C4-2B (cell line): ENCODE results near the gene CPTP.
A peak's percentile ranks its signal among the peaks of the same experiment; 100 is the strongest.

ENCODE experiments used
- H3K27ac ChIP-seq: fragments of 450-650 bp; 2 replicates; pipeline ENCODE4 v1.5.1; 2017
- ZFX ChIP-seq: fragments of 450-650 bp; IDR thresholded peaks from 2 replicates; pipeline ENCODE4 v1.6.1; 2017
- TF ChIP-seq, protein P1 (sequence below): fragments of 450-650 bp; conservative IDR thresholded peaks from 2 replicates; pipeline ENCODE4 v1.5.1; 2017; ENCODE audit warnings: mild to moderate bottlenecking

CPTP gene

DNA sequence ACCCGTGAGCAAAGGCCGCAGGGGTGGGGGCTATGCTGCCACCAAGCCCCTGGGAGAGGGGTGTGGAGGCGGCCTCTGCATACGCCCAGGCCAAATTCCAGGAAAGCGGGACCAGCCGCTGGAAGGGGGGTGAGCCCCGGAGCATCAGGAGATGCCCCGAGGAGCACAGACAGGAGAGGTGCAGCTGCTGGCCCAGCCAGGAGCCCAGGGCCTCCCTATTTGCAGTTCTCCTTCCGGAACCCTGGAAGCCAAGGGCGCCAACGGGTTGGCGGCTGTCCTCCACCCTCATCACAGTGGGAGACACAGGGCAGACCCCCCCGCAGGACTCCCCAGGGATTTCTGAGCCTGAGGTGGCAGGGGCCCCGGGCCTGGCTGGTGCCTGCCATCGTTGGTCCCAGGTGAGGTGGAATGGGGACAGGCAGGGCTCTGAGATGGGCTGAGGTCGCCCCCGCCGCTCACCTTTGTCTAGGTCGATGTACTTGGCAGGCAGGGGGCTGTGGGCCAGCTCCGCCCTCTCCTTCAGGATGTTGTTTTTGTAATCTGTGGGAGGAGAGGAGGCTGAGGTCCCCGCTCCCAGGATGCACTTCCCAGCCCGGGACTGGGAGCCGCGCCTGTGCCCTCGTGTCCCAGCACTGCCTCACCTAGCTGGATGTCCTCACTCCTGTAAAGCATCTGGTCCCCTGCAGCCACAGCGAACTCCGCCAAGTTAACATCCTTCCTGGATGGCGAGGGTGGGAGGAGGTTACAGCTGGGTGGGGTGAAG is 29.0 kb downstream of the CPTP start:
- peak overlapping the region; percentile 86 for H3K27ac ChIP-seq
- no peak for TF ChIP-seq ZFX
- TF ChIP-seq, protein P1, sequence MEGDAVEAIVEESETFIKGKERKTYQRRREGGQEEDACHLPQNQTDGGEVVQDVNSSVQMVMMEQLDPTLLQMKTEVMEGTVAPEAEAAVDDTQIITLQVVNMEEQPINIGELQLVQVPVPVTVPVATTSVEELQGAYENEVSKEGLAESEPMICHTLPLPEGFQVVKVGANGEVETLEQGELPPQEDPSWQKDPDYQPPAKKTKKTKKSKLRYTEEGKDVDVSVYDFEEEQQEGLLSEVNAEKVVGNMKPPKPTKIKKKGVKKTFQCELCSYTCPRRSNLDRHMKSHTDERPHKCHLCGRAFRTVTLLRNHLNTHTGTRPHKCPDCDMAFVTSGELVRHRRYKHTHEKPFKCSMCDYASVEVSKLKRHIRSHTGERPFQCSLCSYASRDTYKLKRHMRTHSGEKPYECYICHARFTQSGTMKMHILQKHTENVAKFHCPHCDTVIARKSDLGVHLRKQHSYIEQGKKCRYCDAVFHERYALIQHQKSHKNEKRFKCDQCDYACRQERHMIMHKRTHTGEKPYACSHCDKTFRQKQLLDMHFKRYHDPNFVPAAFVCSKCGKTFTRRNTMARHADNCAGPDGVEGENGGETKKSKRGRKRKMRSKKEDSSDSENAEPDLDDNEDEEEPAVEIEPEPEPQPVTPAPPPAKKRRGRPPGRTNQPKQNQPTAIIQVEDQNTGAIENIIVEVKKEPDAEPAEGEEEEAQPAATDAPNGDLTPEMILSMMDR: no peak

DNA sequence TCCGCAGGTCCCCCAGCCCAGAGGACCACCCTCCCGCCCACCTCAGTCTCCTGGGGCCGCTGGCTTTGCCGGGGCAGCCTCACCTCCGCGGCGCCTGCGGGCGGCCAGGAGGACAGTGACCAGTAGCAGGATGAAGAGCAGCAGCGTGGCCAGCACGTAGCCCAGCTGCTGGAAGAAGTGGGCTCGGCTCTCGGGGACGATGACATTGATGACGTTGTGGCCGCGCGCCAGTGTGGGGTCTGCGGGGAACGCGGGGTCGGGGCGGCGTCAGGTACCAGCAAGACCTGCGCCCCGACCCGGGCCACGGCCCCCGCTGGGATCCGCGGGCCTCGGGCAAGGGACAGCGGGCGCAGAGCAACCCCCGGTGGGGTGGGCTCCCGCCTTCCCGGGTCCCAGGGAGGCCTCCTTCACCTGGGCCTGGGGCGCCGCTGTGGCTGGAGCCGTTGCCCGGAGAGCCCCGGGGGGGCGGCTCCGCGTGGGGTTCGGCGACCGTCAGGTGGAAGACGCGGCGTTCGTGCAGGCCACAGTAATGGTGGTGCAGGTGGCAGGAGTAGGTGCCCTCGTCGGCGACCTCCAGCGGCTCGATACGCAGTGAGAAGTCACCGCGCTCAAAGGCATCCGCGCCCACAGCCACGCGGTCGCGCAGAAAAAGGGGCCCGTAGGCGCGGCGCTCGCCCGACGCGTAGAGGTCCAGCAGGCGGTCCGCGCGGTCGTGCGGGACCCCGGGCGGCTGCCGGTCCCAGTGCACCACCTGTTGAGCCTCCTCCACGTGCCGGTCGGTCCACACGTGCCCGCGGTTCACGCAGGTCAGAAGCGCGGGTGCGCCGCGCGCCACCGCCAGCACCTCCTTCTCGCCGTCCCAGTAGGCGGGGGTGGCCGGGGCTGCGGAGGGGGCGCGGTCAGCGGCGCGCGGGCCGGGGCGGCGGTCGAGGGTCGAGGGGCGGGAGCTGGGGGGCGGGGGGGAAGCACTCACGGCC is 30.0 kb downstream of the CPTP start:
- TF ChIP-seq, protein P1: no peak
- peak; percentile 23; the same call in 1 of the 2 replicates for TF ChIP-seq ZFX
- peak overlapping the region; percentile 86 for H3K27ac ChIP-seq

DNA sequence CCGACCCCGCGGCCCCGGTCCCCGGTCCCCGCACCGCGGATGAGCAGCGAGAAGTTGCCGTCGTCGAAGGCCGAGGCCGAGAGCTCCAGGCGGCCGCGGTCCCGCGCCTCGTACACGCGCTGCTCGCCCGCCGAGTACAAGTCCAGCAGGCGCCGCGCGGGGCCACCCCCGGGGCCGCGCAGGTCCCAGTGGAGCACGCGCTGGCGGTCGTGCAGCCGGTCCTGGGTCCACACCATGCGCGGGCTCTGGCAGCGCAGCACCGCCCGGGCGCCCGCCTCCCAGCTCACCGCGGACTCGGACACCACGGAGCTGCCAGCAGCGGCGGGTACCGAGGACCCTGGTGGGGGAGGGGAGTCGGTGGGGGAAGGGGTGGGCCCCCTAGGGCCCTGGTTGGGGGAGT is 30.8 kb downstream of the CPTP start:
- peak; percentile 27; the same call in 1 of the 2 replicates for TF ChIP-seq ZFX
- TF ChIP-seq, protein P1: no peak
- peak overlapping the region; percentile 86 for H3K27ac ChIP-seq

DNA sequence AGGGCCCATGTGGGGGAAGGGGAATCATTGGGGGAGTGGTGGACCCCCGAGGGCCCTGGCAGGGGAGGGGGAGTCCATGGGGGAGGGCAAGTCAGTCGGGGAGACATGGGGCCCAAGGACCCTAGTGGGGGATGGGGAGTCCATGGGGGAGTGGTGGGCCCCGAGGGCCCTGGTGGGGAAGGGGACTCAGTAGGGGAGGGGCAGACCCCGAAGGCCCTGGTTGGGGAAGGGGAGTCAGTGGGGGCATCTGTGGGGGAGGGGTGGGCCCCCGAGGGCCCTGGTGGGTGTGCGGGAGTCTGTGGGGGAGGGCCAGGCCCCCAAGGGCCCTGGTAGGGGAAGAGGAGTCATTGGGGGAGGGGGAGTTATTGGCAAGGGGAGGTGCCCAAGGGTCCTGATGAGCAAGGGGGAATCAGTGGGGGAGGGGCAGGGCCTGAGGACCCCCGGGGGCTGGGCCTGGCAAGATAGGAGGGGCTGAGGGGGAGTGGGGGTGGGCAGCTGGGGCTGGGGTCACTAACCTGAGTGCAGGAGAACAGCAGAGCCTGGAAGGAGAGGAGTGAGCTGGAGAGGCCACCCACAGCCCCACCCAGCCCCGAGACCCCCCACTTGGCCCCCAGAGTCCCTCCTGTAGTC is 31.7 kb downstream of the CPTP start:
- peak overlapping the region; percentile 86 for H3K27ac ChIP-seq
- no peak for TF ChIP-seq ZFX
- TF ChIP-seq, protein P1: no peak

DNA sequence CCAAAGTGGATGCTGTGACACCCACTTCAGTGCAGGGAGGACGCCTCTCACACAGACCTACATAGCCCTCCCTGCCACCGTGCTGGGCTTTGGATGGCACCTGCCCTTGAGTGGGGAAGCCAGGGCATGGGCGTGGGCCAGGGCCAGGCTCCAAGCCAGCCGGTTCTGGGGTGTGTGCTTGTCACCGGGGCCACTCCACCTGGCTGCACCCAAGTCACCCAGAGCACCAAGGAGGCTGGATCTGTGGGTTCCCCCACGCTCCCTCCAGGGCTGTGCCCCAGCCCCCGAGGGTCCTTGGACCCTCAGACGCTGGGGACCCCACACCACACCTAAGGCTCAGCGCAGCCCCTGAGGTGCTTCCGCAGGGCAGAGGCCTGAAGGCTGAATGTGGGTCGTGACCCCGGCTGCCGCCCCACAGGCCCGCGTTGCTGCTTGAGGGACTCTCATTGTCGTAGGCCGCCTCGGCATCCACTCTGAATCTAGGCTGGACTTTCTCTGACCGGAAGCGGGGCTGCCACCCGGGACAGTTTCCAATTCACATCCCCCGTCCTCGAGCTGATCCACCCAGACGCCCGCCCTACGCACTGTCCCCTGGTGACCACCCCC is 32.3 kb downstream of the CPTP start:
- no peak for TF ChIP-seq ZFX
- TF ChIP-seq, protein P1: no peak
- no peak overlapping the region for H3K27ac ChIP-seq

DNA sequence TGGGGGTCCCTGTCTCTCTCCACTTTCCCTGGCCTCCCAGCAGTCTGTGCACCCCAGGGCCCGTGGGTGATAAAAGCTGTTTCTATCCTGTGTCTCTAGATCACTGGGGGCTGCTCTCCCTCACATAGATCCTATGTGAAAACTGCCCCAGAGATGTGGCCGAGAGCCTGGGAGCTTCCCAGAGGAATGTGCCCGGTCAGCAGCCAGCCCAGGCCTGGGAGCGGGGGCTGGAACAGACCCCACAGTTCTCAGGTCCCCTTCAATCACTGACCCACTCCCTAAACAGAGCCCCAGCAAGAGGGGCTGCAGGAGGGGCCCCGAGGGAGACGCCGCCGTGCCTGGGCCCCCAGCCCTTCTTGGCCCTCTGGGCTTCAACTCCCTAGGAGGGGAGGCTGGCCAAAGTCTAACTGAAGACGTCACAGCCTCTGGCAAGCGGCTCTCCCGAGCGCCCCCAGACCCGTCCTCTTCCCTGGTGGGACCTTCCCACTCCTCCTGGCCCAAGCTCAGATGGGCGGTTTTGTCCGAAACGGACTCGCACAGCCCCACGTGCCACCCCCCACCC is 33.4 kb downstream of the CPTP start:
- peak overlapping the region; percentile 11; the same call in 1 of the 2 replicates for H3K27ac ChIP-seq
- TF ChIP-seq ZFX: no peak
- TF ChIP-seq, protein P1: no peak
